ENCODE data around the gene PLCD3. TPM values are rescaled to one million over a fixed set of nuclear protein-coding genes. Genes with fewer than 3 reads are reported as not detected.

The PLCD3 gene
- total and polyA plus RNA-seq, 2 of the 13 experiments (the other 11 are each of a cell fraction or from before 2014, with no cell fraction given), result 11.3 to 39.1 TPM

- TF ChIP-seq, protein P1, sequence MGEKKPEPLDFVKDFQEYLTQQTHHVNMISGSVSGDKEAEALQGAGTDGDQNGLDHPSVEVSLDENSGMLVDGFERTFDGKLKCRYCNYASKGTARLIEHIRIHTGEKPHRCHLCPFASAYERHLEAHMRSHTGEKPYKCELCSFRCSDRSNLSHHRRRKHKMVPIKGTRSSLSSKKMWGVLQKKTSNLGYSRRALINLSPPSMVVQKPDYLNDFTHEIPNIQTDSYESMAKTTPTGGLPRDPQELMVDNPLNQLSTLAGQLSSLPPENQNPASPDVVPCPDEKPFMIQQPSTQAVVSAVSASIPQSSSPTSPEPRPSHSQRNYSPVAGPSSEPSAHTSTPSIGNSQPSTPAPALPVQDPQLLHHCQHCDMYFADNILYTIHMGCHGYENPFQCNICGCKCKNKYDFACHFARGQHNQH (CRISPR knock-in tag; IDR thresholded peaks at IDR 0.05), result peak; percentile 61; the same call in 1 of the 2 replicates
- TF ChIP-seq MEIS1 (CRISPR knock-in tag; IDR thresholded peaks at IDR 0.05; ENCODE audit: borderline replicate concordance) (0 out of 2 replicates have a peak, but pooled peaks have one; percentile 21), TBX3 (IDR thresholded peaks at IDR 0.05; ENCODE audit: borderline replicate concordance) (peak; percentile 77), ZBTB42 (CRISPR knock-in tag; IDR thresholded peaks at IDR 0.05) (no peak), ZNF720 (CRISPR knock-in tag; IDR thresholded peaks at IDR 0.05) (no peak), SMAD3 (CRISPR knock-in tag; IDR thresholded peaks at IDR 0.05) (peak; percentile 73; the same call in 1 of the 2 replicates), ZNF772 (CRISPR knock-in tag; IDR thresholded peaks at IDR 0.05) (no peak), STAT5B (CRISPR knock-in tag; IDR thresholded peaks at IDR 0.05) (no peak), JUND (CRISPR knock-in tag; IDR thresholded peaks at IDR 0.05) (no peak; the same call in 1 of the 2 replicates), GLI4 (CRISPR knock-in tag; IDR thresholded peaks at IDR 0.05; ENCODE audit: borderline replicate concordance) (0 out of 2 replicates have a peak, but pooled peaks have one; percentile 50), ZNF709 (CRISPR knock-in tag; IDR thresholded peaks at IDR 0.05) (peak; percentile 91), HBP1 (CRISPR knock-in tag; IDR thresholded peaks at IDR 0.05; ENCODE audit: low read depth) (no peak), PTBP1 (IDR thresholded peaks at IDR 0.05; ENCODE audit: low read depth, low read length, poor library complexity, severe bottlenecking) (peak; percentile 58), THRA (CRISPR knock-in tag; IDR thresholded peaks at IDR 0.05; ENCODE audit: borderline replicate concordance) (peak; percentile 73; the same call in 1 of the 2 replicates), ZNF678 (CRISPR knock-in tag; IDR thresholded peaks at IDR 0.05) (no peak)
- TF ChIP-seq, protein P2, sequence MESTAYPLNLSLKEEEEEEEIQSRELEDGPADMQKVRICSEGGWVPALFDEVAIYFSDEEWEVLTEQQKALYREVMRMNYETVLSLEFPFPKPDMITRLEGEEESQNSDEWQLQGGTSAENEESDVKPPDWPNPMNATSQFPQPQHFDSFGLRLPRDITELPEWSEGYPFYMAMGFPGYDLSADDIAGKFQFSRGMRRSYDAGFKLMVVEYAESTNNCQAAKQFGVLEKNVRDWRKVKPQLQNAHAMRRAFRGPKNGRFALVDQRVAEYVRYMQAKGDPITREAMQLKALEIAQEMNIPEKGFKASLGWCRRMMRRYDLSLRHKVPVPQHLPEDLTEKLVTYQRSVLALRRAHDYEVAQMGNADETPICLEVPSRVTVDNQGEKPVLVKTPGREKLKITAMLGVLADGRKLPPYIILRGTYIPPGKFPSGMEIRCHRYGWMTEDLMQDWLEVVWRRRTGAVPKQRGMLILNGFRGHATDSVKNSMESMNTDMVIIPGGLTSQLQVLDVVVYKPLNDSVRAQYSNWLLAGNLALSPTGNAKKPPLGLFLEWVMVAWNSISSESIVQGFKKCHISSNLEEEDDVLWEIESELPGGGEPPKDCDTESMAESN (CRISPR knock-in tag; conservative IDR thresholded peaks at IDR 0.05), result peak; percentile 19
- TF ChIP-seq, protein P3, sequence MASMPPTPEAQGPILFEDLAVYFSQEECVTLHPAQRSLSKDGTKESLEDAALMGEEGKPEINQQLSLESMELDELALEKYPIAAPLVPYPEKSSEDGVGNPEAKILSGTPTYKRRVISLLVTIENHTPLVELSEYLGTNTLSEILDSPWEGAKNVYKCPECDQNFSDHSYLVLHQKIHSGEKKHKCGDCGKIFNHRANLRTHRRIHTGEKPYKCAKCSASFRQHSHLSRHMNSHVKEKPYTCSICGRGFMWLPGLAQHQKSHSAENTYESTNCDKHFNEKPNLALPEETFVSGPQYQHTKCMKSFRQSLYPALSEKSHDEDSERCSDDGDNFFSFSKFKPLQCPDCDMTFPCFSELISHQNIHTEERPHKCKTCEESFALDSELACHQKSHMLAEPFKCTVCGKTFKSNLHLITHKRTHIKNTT (CRISPR knock-in tag; IDR thresholded peaks at IDR 0.05), result no peak
Measured at GRCh38 chr17:45171338-45172231, 39.3 kb upstream of the PLCD3 start (continued).
